GM12864 (cell line): ENCODE results near the gene PRXL2C.
"Not testable (repeated sequence)": the region's sequence is repeated elsewhere in the genome, so short reads cannot be mapped to it uniquely, and the experiment has no call there.

Source experiments
- DNase-seq: peaks from one replicate; pipeline ENCODE4 v3.0.0-alpha.2; 2011; ENCODE audit warnings: low read depth
- H3K4me3 ChIP-seq: 2 replicates; pipeline ENCODE4 v1.5.1; 2011; ENCODE audit warnings: mild to moderate bottlenecking, low read depth, low read length, control low read depth
- CTCF ChIP-seq: IDR thresholded peaks from 2 replicates; pipeline ENCODE4 v1.5.1; 2011; ENCODE audit warnings: low read depth, mild to moderate bottlenecking, moderate library complexity, low read length, control low read depth, inconsistent platforms; ENCODE audit errors: missing control alignments

PRXL2C gene

DNA sequence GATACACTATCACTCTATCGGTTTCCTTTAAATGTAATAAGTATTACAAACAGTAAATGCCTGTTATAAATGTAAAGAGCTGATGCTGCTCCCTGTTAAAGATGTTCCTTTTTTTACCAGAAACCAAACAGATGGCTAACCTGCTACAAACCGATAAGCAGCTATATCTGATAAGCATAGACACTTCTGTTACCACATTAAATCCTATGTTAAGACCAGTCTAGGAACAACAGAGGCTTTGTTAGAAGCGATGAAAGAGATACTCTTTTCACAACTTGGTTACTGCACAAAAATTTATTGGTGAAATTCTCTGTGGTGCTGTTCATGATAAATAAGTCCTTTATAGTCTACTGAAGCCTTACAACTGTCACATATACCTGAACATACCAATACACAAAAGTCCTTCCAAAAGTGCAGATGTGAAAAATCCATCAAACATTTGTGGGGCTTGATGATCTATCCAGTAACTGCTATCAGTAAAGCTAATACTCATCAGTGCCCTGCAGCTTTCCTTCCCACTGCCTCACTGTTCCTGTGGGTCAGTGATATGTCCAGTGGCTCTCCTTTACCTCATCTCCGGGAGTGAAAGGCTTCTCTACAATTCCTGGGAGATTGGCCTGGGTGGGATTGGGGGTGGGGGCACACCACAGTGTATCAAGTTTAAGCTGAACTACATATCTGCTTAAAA, 25.8 kb upstream of the PRXL2C start:
- no peak overlapping the region for H3K4me3 ChIP-seq
- no peak for DNase-seq
- no peak for TF ChIP-seq CTCF

GRCh38 chr9:96674906-96675538, 19.9 kb upstream of the PRXL2C start:
- no peak for DNase-seq
- no peak for TF ChIP-seq CTCF
- no peak overlapping the region for H3K4me3 ChIP-seq

GRCh38 chr9:96673786-96674185, 18.7 kb upstream of the PRXL2C start:
- DNase-seq, H3K4me3 ChIP-seq: not testable (repeated sequence)

GRCh38 chr9:96668868-96669534, 13.9 kb upstream of the PRXL2C start:
- no peak for DNase-seq
- TF ChIP-seq CTCF, result no peak
- no peak overlapping the region for H3K4me3 ChIP-seq

DNA sequence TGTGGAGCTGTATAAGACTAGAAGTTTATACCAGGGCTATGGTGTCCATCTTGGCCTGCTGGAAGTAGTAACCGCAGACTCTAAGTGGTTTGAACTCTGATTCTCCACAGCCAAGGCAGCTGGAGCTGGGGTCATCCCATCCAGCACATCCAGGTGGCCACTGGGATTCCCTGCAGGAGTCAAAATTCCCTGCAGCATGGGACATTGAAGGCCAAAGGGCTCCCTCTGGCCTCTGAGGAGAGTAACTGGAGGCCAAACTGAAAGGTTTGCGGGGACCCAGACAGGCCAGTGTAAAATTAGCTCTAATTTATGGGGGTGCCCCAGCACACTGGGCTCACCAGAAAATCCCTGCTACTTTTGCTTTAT, 12.2 kb upstream of the PRXL2C start:
- no peak for DNase-seq
- no peak for TF ChIP-seq CTCF
- H3K4me3 ChIP-seq, result no peak overlapping the region

DNA sequence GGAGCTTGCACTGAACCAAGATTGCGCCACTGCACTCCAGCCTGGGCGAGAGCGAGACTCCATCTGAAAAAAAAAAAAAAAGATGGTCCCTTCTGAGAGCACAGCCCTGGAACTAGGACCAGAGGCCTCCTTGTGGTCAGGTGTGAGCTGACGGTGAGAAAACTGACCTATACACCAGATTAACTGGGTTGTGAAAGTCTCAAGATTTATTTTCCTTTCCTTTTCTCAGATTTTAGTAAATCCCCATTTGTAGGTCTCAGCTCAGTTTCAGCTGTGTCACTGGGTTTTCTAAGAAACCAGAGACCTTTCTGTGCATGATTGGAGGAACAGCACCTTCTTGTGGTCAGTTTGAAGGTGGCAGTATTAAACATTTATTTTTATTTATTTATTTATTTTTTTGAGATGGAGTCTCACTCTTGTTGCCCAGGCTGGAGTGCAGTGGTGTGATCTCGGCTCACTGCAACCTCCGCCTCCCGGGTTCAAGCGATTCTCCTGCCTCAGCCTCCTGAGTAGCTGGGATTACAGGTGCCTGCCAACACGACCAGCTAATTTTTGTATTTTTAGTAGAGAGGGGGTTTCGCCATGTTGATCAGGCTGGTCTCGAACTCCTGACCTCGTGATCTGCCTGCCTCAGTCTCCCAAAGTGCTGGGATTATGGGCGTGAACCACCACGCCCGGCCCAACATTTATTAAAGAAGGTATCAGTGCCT, 11.7 kb upstream of the PRXL2C start:
- H3K4me3 ChIP-seq, result not testable (repeated sequence)
- peak; percentile 38 for DNase-seq

More for the DNA sequence above, 11.7 kb upstream of the PRXL2C start:
- TF ChIP-seq CTCF, result peak; percentile 68
